Chondrocyte (in vitro differentiated cells): ENCODE data around the gene PPIE. TPM values are rescaled to one million over a fixed set of nuclear protein-coding genes. Genes with fewer than 3 reads are reported as not detected.

ENCODE experiments used
- DNase-seq: peaks from one replicate; pipeline ENCODE4 v3.0.0; 2021; ENCODE audit warnings: mixed read lengths, low spot score
- H3K27ac Mint-ChIP-seq: one replicate; pipeline ENCODE4 v1.8.0; 2021; ENCODE audit warnings: mild to moderate bottlenecking, moderate library complexity, mixed read lengths; ENCODE audit not compliant: unreplicated experiment
- H3K27me3 Mint-ChIP-seq: 2 replicates; pipeline ENCODE4 v1.8.0; 2021; ENCODE audit warnings: low read depth, mixed read lengths
- H3K36me3 Mint-ChIP-seq: 2 replicates; pipeline ENCODE4 v1.8.0; 2021; ENCODE audit warnings: low read depth, mixed read lengths
- H3K4me1 Mint-ChIP-seq: 2 replicates; pipeline ENCODE4 v1.8.0; 2021; ENCODE audit warnings: low read depth, mild to moderate bottlenecking, mixed read lengths
- H3K4me3 Mint-ChIP-seq: one replicate; pipeline ENCODE4 v1.8.0; 2021; ENCODE audit warnings: mild to moderate bottlenecking, moderate library complexity, mixed read lengths; ENCODE audit not compliant: unreplicated experiment
- H3K9me3 Mint-ChIP-seq: 2 replicates; pipeline ENCODE4 v1.8.0; 2021; ENCODE audit warnings: low read depth, mixed read lengths
- total RNA-seq: library from RNA; stranded (reverse); gene quantifications from 3 replicates; pipeline ENCODE4 v1.2.1, GENCODE V29; 2021
- TF ChIP-seq, protein P1 (sequence below): fragments of 200-600 bp; sonication (generic); IDR thresholded peaks from 2 replicates; pipeline ENCODE4 v1.5.0; 2021; ENCODE audit warnings: antibody characterized with exemption, mild to moderate bottlenecking, moderate library complexity

The PPIE gene
- total RNA-seq, 1 donor from 2014 or later = 31.5 TPM

DNA sequence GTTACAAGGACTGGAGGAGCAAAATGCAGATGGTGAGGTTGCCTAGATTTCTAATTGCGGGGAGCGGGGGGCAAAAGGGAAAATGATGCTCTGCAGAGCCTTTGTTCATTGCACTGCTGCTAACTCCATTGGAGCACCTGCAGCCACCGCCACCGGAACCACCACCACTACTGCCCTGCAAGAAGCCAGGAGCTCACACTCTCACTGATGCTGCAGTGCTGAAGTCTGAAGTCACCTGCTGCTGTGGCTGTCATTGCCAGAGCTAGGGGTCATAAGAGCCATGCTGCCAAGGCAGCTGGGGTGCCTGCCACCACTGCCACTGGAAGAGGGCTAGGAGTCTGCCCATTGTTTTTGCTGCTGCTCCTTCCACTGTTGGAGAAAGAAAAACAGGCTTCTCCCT lies 40.1 kb upstream of the PPIE start:
- Mint-ChIP-seq H3K27ac (no peak overlapping the region), H3K27me3 (peaks cover 45% of the 10 kb centered on the region), H3K36me3 (no peaks in the 10 kb centered on the region)

DNA sequence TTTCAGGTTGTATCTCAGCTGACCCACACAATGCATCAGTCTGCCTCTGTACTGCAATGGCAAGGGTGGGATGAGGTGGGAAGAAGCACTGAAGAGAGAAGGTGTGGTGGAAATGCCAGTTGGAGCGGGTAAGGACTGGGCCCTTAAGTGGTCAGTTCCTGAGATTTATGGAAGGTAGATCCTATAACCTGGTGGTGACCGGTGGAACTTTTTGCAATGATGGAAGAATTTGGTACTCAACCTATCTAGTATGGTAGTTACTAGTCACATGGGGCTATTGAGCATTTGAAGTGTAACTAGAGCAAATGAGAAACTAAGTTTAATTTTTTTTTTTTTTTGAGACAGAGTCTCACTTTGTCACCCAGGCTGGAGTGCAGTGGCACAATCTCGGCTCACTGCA lies 39.3 kb upstream of the PPIE start:
- no peak for DNase-seq
- no peak overlapping the region for H3K27ac Mint-ChIP-seq
- H3K4me3 Mint-ChIP-seq = no peak overlapping the region
- peaks cover 40% of the 10 kb centered on the region for H3K27me3 Mint-ChIP-seq
- TF ChIP-seq, protein P1, sequence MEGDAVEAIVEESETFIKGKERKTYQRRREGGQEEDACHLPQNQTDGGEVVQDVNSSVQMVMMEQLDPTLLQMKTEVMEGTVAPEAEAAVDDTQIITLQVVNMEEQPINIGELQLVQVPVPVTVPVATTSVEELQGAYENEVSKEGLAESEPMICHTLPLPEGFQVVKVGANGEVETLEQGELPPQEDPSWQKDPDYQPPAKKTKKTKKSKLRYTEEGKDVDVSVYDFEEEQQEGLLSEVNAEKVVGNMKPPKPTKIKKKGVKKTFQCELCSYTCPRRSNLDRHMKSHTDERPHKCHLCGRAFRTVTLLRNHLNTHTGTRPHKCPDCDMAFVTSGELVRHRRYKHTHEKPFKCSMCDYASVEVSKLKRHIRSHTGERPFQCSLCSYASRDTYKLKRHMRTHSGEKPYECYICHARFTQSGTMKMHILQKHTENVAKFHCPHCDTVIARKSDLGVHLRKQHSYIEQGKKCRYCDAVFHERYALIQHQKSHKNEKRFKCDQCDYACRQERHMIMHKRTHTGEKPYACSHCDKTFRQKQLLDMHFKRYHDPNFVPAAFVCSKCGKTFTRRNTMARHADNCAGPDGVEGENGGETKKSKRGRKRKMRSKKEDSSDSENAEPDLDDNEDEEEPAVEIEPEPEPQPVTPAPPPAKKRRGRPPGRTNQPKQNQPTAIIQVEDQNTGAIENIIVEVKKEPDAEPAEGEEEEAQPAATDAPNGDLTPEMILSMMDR = no peak
- no peaks in the 10 kb centered on the region for H3K36me3 Mint-ChIP-seq
- peaks cover 13% of the 10 kb centered on the region for H3K4me1 Mint-ChIP-seq
- H3K9me3 Mint-ChIP-seq = no peaks in the 10 kb centered on the region

More for the DNA sequence above, 40.1 kb upstream of the PPIE start:
- TF ChIP-seq, protein P1 = no peak
- no peak overlapping the region for H3K4me3 Mint-ChIP-seq
- no peak for DNase-seq
- H3K4me1 Mint-ChIP-seq = peaks cover 13% of the 10 kb centered on the region
- H3K9me3 Mint-ChIP-seq = no peaks in the 10 kb centered on the region

DNA sequence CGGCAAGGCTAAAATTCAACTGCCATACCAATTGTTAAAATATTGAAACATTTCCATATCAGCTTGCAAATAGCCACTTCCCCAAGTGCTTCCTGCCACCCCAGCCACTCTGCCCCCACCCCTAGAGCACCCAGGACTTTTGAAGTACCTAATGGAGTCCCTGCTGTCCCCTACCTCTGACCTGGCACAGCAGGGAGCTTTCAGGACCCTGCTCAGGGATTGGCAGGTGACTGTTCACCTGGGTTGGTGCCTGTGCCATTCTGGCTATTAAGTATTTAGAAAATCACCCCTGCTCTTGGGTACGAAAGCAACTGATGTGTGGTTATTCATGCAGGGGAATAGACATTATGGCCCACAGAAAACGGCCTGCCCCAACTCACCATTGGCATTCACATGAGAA lies 38.3 kb upstream of the PPIE start:
- Mint-ChIP-seq H3K36me3 (no peaks in the 10 kb centered on the region), H3K4me1 (peaks cover 13% of the 10 kb centered on the region), H3K27ac (no peak overlapping the region), H3K4me3 (no peak overlapping the region), H3K9me3 (no peaks in the 10 kb centered on the region), H3K27me3 (peaks cover 36% of the 10 kb centered on the region)
- TF ChIP-seq, protein P1 = no peak
- DNase-seq = no peak

DNA sequence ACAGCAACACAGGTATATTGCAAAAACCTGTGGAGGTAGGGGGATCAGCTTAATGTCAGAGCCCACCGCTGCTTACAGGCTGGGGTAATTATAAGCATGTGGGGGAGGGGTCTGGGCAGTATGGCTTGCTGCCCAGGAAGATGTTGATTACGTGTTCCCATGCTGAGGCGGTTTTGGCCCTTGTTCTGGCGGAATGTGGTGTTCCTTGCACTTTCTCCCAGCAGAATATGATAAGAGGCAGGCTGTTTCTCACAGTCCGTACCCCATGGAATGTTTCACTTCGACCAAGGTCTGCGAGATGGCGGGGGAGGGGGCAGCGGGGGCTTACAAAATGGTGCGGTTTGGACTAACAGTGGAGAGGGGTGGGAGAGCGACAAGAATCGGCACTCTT lies 37.6 kb upstream of the PPIE start:
- Mint-ChIP-seq H3K27ac (peak overlapping the region; percentile 57), H3K27me3 (peaks cover 35% of the 10 kb centered on the region), H3K36me3 (no peaks in the 10 kb centered on the region), H3K4me3 (no peak overlapping the region), H3K4me1 (peaks cover 13% of the 10 kb centered on the region), H3K9me3 (no peaks in the 10 kb centered on the region)
- DNase-seq = no peak
- TF ChIP-seq, protein P1 = no peak

DNA sequence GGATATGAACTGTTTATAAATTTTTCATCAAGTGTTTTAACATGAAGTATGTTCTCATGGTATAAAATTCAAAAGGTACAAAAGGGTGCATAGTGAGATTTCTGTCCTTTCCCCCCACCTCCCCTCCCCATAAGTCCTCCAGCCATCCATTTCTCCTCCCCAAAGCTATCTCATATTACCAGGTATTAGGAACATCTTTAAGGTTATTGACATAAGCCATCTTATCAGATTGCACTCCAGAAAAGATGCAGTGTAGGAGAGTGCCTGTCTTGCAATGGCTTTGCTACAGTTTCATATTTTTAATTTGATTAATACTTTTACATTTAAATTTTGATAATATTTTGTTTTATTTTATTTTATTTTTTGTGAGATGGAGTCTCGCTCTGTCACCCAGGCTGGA lies 33.9 kb upstream of the PPIE start:
- Mint-ChIP-seq H3K4me1 (peaks cover 13% of the 10 kb centered on the region), H3K4me3 (no peak overlapping the region), H3K27me3 (peaks cover 22% of the 10 kb centered on the region), H3K36me3 (no peaks in the 10 kb centered on the region), H3K9me3 (no peaks in the 10 kb centered on the region), H3K27ac (no peak overlapping the region)
- no peak for DNase-seq
- TF ChIP-seq, protein P1 = no peak
